Measurements from ENCODE around the gene ST6GAL1.
"Not testable (repeated sequence)": the region's sequence is repeated elsewhere in the genome, so short reads cannot be mapped to it uniquely, and the experiment has no call there.

ST6GAL1 gene

DNA sequence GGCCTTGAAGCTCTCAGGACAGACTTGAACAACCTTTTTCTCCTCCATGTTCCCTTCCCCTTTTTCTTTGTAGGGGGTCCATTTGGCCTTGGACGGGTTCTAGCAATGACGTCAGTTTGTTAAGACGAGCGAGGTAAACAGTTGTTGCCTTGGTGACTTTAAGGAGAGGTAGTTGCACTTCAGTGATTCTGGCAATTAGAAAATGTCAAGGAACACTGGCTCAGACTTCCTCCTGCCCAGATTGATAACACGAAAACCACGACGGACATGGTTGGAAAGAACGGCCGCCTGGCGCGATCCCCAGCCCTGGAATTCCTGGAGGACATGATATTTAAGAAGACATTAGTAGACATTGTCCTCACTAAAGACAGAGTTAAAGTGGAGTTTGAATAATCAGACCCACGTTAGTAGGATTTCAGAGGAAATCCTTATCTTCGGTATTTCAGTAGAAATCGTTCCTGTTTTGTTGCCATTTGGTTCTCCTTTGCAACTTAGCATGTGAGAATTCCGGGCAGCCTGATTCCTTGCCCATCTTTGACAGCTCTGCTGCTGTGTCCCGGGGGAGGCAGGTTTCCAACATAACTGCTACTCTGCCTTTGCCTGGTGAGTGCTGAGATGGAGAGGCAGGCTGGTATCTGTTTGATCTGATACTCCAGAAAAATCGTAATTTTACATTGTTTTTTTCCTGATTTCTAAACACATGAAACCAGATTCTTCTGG, 87.3 kb downstream of the ST6GAL1 start:
- in situ Hi-C loops (cut with MboI; ENCODE audit: low sequenced_read_pairs), result no loop called here

DNA sequence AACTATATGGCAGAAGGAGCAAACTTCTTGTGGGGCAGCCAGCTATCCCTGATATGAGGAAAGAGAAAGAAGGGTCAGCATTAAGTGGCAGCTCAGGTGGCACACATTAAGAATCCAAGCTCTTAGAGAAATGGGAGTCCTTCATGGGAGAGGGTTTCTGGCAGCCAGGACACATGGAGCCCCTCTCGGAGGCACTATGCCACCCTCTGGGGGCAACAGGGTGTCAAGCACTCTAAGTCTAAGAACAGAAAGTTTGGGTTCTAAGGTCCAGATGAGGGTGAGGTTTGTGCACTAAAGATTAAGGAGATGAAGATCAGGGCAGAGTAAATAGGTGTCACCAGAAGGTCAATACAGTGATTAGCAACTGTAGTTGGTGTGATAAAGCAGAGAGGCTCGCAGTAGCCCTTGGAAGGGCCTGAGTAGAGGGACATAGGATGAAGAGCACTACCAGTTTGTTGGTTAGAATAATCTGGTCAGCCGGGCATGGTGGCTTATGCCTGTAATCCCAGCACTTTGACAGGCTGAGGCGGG, 89.3 kb downstream of the ST6GAL1 start:
- in situ Hi-C loops (cut with MboI; ENCODE audit: low sequenced_read_pairs), result no loop called here

DNA sequence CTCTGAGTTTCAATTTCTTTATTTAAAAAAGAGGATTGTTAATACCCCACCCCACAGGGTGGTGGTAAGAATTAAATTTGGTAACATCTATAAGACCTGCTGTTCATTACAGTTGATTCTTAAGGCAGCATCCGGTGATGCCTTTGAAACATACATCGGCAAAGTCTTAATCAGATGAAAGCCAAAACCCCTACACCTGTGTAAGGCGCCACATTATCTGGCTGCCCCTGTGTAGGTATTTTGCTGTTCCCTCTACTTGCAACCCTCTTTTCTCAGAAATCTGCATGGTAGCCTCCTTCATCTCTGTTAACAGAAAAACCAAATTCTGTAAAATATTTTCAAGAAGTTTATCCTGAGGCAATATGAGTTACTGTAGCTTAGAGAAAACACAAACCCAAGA, 90.0 kb downstream of the ST6GAL1 start:
- in situ Hi-C loops (cut with MboI; ENCODE audit: low sequenced_read_pairs), result no loop called here

DNA sequence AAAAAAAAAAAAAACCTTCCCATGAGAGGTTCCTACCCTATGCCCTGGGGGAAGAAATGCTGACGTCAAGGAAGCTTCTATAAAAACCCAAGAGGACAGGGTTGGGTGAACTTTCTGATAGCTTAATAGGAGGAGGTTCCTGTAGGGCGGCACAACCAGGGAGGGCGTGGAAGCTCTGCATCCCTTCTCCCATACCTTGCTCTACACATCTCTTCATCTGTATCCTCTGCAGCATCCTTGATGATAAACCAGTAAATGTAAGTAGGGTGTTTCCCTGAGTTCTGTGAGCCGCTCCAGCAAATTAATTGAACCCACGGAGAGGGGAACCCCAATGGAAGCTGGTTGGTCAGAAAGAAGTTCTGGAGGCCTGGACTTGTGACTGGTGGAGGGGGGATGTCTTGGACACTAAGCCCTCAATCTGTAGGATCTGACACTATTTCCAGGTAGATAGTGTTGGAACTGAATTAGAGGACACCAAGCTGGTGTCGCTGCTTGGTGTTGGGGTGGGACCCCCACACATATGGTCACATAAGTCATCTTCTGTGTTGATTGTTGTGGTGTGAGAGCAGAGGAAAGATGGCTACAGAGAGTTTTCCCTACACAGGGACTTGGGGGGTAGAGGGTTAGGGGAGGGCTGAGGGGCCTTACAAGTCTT, 91.5 kb downstream of the ST6GAL1 start:
- in situ Hi-C loops (cut with MboI; ENCODE audit: low sequenced_read_pairs), result no loop called here

DNA sequence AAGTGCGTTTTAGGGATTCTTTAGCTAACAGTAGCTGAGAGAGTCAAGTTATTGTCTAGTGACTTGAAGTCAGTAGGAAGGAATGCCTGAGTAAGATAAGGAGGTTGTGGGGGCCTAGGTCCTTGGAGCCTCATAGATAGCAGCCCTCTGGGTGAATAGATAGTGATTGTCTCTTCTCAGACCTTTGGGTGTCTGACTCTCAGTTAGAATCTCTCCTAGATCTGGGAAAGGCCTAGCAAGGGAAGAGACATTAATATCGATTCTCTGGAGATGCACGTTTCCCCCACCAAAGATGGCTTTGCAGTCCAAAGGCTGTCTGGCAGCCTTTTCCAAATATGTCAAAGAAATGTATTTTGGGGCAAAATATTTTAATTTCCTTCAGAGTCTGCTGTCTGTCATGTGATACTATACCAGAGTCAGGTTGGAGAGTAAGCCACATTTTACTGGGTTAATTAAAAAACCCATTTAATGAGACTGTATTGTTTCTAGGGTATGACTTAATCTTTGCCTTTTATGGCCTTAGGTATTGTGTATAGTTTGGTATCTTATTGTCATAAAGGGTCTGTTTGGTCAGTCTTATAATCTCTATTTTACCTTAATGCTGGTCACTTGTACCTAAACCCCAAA, 92.2 kb downstream of the ST6GAL1 start:
- in situ Hi-C loops (cut with MboI; ENCODE audit: low sequenced_read_pairs), result no loop called here

DNA sequence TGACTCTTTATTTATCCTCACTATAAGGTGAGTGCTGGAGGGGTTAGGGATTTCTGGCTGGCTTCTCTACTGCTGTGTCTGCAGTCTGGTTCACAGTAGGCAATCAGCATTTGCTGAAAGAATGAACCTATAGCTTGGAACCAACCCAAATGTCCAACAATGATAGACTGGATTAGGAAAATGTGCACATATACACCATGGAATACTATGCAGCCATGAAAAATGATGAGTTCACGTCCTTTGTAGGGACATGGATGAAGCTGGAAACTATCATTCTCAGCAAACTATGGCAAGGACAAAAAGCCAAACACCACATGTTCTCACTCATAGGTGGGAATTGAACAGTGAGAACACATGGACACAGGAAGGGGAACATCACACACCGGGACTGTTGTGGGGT, 93.0 kb downstream of the ST6GAL1 start:
- in situ Hi-C loops (cut with MboI; ENCODE audit: low sequenced_read_pairs), result not testable (repeated sequence)

DNA sequence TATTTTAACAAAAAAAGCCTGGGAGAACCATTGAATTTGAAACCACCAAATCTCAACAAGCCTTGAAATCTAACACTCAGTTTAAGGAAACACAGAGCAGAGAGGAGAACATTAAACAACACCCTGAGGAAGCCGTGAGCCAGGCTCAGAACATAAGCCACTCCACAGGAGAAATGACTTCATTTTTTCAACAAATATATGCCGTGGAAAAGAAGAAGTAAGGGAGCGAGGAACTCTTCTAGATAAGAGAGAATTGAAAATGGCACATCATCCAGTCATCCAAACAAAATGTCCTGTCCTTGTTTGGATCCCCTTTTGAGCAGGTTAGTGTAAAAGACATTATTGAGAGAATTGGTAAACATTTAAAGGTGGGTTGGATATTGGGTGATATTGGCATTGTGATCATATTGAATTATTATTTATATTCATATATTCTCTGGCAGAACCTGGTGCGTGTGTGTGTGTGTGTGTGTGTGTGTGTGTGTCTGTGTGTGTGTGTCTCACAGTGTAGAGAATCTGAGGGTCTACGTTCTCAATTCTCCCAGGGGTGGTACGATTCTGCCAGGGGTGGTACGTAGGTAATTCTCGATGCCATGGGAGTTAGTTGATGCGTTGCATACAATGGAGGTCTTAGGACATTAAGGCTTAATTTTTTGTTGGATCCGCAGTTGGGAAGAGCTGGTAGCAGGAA, 94.4 kb downstream of the ST6GAL1 start:
- in situ Hi-C loops (cut with MboI; ENCODE audit: low sequenced_read_pairs), result no loop called here

DNA sequence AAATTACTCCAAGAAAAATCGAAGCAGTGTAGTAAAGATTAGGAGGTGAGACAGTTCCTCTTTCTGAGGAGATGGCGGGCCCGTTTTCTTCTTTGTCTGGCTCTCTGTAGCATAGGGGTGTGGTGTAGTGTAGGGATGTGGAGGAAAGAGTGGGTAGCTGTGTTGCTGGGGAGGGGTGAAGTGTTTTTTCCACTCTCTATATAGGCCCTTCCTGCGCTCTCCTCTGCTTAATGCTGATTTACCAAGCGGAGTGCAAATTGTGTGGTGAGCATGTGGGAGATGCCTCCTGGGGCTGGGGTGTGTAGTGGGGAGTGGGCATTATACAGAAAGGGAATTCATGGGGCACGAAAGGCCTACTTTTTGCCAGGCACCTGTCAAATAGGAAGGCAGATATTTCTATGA, 94.9 kb downstream of the ST6GAL1 start:
- in situ Hi-C loops (cut with MboI; ENCODE audit: low sequenced_read_pairs), result no loop called here

DNA sequence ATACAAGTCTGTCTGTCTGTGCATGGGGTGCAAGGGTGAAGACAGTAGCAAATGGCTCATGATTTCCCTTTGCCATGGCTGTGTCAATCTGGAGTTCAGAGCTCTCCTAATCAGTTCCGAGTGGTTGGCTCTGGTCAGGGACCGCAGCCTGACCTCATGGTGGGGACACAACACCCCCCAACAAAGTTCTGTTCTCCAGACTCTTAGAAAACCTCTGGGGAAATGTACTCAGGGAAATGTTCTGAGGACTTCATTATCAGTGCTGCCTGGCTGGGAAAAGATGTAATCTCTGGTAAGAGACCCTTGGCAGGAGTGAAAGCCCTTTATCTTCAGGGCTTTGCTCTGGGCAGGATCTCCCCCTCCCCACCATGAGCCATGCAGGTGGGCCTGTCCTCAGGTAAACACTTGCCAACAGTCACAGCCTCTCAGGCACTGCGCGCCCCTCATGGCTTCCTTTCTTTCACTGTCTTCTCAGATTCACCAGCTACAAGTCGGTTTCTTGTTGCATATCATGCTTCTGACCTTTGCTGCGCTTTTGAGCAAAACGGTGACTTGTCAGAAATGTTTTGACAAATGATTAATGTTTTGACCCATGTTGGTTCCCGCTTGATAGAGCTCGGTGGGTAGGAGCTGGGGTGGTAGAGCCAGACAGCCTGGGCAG, 95.5 kb downstream of the ST6GAL1 start:
- in situ Hi-C loops (cut with MboI; ENCODE audit: low sequenced_read_pairs), result no loop called here

DNA sequence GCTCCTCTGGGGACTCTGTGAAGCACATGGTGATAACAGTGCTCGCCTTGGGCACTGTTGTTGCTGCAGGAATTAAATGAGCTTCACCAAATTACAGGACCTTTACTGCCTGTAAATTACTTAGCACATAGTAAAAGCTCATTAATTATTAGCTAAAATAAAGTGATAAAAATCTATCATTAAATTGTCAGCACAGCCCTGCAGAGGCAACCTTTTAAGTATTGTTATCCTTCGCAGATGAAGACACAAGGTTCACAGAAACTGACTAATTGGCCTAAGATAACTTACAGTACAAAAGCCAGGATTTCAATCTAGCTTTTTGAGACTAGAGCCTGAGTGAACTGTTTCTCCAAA, 96.0 kb downstream of the ST6GAL1 start:
- in situ Hi-C loops (cut with MboI; ENCODE audit: low sequenced_read_pairs), result no loop called here

DNA sequence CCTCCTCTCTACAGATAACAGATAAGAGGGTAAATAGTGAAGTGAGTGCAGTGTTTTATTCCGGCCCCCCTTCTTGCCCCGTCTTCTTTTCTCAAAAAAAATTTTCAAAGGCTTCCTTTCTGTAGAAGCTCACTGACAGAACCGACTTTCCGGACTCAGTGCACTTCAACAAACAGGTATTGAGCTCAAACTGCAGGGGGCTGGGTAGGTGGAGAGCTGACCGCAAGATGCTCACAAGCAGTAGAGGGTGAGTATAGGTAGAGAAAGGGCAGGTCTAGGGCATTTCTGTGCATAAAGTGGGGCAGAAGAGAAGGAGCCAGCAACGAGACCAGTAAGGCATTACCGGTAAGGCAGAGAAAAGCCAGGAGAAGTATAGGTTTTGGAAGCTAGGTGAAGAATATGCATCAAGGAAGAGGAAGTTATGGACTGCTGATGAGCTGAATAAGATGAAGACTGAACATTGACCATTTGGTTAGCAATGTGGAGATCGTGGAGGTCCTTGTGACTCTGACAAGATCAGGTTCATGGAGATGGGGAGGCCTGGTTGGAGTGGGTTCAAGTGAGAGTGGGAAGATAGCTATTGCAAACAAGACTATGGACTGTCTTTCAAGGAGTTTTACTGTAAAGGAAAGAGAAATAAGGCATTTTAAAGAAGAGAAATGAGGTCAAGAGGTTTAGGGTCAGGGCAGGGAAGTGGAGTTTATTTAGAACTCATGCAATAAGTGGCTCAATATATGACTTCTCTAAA, 97.4 kb downstream of the ST6GAL1 start:
- in situ Hi-C loops (cut with MboI; ENCODE audit: low sequenced_read_pairs), result no loop called here

DNA sequence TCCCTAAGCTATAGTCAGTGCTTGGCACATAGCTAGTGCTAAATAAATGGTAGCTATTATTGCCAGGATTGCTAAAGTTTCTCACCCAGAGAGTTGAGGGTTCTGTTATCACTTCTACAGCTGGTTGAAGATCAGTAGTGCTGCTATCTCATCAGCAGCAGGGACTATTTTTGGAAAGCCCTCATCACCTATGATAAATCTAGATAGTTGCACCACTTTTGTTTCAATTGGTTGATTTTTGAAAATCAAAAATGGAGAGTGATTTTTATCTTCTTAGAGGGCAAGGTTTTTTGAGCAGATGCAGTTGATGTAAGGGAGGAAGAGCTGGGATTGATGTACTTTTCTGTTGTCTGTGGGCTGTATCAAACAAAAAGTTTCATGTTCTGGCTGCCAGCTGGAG, 101.6 kb downstream of the ST6GAL1 start:
- in situ Hi-C loops (cut with MboI; ENCODE audit: low sequenced_read_pairs), result no loop called here

DNA sequence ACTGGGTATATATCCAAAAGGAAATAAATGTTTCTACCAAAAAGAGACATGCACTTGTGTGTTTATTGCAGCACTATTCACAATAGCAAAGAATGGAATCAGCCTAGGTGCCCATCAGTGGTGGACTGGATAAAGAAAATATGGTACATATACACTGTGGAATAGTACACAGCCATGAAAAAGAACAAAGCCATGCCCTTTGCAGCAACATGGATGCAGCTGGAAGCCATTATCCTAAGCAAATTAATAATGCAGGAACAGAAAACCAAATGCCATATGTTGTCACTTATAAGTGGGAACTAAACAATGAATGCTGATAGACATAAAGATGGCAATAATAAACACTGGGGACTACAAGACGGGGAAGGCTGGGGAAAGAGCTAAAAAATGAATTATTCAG, 106.1 kb downstream of the ST6GAL1 start:
- in situ Hi-C loops (cut with MboI; ENCODE audit: low sequenced_read_pairs), result no loop called here

DNA sequence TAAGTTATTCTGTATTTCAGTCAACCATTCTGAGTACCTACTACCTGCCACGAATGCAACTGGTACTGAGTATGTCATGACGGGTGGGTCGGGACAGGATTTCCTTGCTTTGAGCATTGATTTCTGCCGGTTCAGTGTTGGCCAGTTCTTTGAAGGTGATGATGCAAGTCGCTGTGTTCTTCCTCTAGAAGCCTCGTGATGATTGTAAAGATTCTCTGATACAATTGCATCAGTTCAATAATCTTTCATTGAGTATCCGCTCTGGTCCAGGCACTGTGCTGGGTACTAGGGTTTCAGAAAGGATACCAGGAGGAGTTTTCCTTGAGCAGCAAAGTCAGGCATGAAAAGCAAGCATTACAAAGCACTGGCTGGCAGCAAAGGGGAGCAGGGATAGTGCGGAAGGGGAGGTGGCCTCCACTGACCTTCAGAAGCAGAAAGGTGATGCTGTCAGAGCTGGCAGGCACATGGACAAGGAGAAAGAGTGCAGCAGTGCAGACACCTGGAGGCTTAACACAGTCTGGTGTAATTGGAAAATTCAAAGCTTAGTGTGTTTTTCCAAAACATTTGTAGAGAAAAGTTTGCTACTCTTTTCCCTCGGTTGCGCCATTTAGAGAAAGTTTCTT, 108.9 kb downstream of the ST6GAL1 start:
- in situ Hi-C loops (cut with MboI; ENCODE audit: low sequenced_read_pairs), result no loop called here

DNA sequence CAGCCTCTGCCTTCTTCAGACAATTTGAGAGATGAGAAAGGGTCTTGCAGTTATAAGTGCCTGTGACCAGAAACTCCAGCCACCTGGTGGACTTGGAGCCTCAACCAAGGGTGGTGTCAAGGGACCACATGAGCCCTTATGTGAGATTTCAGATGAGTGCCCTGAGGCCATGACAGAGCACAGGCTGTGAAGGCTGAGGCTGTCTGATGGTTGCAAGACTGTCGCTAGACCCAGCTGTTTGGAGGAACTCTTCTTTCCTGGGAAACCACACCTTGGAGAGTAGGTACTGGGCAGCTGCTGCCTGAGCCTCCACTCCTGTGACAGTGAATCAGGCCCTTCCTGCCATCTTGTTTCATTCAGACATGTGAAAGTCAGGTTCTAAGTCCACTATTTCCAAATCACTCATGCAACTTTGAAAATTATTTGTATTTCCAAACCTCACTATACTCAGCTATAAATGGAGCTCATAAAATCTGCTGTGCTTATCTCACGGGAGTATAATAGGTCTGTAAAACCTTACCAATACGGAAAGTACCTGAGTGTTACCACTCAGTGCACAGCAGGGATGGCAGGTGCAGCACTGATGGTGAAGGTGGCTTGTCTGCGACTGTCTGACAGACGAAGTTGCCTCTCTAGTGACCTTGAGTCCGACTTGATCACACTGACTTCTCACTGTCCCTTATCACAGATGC, 109.5 kb downstream of the ST6GAL1 start:
- in situ Hi-C loops (cut with MboI; ENCODE audit: low sequenced_read_pairs), result no loop called here

DNA sequence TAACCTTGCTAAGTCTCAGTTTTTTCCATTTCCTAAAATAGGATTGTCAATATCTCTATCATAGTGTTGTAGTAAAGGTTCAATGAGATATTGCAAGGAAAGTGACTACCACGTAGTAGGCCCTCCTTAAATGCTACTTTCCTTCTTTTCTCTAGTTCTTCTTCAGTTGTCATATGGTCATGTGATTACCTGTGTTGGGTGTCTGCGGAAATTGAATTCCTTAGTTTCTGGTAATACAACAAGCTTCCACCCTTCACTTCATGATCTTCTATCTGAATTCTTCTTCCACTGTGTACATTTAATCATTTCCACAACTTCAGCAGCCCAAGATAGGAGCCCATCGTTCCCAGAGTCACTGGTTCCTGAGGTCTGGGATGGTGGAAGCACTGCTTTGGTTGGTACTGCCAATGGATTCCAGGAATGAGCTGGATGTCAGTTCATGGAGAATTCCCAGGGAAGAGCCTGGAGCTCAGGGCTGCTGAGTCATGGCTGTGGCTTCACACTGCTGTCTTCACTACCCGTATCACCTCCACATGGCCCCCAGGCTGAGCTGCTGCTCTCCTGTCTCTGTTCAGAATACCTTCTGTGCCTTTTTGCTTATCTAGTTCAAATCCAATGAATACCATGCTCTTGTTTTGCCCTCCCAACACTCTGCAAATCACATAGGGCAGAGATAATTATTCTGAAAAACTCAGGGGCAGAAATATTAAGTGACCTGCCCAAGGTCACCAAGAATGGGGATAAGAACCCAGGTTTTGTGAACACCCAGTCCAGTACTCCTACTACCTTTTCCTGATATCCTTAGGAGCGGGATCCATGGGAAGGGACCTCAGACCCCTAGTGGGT, 110.4 kb downstream of the ST6GAL1 start:
- in situ Hi-C loops (cut with MboI; ENCODE audit: low sequenced_read_pairs), result no loop called here

DNA sequence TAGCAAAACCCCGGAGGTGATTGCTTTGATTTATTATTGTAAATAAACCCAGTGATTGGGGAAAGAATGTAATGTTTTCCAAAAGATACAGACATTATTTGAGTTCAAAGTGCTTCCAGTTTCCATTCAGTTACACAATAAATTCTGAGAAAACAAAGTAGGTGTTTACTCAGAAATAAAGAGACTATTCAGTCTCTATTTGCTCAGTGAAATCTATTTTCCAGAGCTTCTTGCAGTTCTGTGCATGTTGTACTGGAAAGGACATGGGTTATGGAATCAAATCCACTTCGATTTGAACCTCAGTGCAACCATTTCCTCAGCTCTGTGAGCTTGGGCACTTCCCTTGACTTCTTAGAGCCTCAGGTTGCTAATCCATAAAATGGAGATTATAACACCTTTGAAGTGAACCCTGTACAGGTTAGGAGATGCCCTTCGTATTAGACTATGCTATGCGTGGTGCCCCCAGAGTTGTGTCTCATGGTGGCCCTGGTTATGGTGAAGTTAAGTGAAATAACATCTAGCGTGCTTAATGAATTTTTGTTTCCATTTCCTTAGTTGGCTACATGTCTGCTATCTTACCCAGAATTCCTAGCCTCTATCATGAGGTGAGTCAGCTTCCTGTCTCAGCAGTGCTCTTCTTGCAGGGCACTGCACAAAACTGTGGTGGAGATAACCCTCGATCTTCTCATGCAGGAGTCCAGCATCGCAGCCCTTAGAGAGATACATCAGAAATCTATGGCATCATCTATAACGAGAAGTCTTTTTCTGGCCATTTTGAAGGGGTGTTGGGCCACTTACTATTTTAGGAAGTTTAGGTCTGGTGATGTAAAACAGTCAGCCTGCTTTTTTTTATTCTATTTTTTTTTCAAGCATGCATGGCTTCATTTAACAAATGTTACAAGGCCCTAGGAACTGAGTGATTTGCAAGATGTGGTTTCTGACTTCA, 111.3 kb downstream of the ST6GAL1 start:
- in situ Hi-C loops (cut with MboI; ENCODE audit: low sequenced_read_pairs), result no loop called here
